Measurements from ENCODE around the gene IGFBP5. TPM values are rescaled to one million over a fixed set of nuclear protein-coding genes. Genes with fewer than 3 reads are reported as not detected.

IGFBP5 gene
- total RNA-seq, 1 experiment from 2014 or later = 157 TPM

DNA sequence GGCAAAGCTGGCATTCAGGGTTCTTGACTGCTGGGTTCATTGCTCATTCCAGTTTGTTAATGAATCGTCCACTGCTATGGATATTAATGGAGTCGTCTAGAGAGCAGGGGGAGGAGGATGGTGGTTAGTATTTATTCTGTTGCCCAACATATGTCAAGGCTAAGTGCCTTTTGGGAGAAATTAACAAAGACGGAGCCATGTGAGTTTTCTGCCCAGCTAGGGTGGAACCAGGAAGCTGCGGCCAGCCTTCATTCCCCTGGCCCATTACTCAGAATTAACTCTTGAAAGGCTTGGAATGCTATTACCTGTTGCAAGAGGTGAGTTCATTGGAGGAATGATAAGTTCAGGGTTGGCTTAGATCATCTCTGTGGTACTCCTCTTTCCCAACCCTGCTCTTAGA, 42.8 kb downstream of the IGFBP5 start:
- no TSS peak for BruUV-seq (replicated peaks)
- CTCF ChIA-PET = no interaction called here
- intact Hi-C loops (cut with micrococcal nuclease) = no loop called here
- Histone ChIP-seq H3K36me3 (ENCODE audit: low read depth, low read length) (no peaks in the 10 kb centered on the region), H3K4me1 (ENCODE audit: insufficient read depth, low read length) (peaks cover 9% of the 10 kb centered on the region; the same call in 1 of the 2 replicates), H3K4me3 (ENCODE audit: low read length) (no peak overlapping the region), H3K27ac (ENCODE audit: low read length) (no peak overlapping the region), H3K79me2 (ENCODE audit: low read length) (no peaks in the 10 kb centered on the region), H4K20me1 (ENCODE audit: low read length) (no peaks in the 10 kb centered on the region), H3K9ac (ENCODE audit: low read length) (no peak overlapping the region), H2AFZ (ENCODE audit: low read length) (no peak overlapping the region), H3K4me2 (ENCODE audit: low read length) (no peak overlapping the region), H3K27me3 (ENCODE audit: low read length) (no peaks in the 10 kb centered on the region), H3F3A (ENCODE audit: low read length, unreplicated experiment) (no peaks in the 10 kb centered on the region), H3K9me2 (replicated peaks; ENCODE audit: low read length) (no peaks in the 10 kb centered on the region), H3K9me3 (ENCODE audit: low read length) (no peaks in the 10 kb centered on the region)
- TF ChIP-seq, protein P1, sequence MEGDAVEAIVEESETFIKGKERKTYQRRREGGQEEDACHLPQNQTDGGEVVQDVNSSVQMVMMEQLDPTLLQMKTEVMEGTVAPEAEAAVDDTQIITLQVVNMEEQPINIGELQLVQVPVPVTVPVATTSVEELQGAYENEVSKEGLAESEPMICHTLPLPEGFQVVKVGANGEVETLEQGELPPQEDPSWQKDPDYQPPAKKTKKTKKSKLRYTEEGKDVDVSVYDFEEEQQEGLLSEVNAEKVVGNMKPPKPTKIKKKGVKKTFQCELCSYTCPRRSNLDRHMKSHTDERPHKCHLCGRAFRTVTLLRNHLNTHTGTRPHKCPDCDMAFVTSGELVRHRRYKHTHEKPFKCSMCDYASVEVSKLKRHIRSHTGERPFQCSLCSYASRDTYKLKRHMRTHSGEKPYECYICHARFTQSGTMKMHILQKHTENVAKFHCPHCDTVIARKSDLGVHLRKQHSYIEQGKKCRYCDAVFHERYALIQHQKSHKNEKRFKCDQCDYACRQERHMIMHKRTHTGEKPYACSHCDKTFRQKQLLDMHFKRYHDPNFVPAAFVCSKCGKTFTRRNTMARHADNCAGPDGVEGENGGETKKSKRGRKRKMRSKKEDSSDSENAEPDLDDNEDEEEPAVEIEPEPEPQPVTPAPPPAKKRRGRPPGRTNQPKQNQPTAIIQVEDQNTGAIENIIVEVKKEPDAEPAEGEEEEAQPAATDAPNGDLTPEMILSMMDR (conservative IDR thresholded peaks at IDR 0.05; ENCODE audit: low read depth, low read length) = no peak
- TF ChIP-seq EZH2 (IDR thresholded peaks at IDR 0.05; ENCODE audit: low read length, unreplicated experiment) (no peak), EZH2phosphoT487 (IDR thresholded peaks at IDR 0.05; ENCODE audit: borderline replicate concordance, low read length) (no peak)
- no peak for ATAC-seq
- POLR2A ChIA-PET (ENCODE audit: unreplicated experiment) = no interaction called here
- no peak for DNase-seq

DNA sequence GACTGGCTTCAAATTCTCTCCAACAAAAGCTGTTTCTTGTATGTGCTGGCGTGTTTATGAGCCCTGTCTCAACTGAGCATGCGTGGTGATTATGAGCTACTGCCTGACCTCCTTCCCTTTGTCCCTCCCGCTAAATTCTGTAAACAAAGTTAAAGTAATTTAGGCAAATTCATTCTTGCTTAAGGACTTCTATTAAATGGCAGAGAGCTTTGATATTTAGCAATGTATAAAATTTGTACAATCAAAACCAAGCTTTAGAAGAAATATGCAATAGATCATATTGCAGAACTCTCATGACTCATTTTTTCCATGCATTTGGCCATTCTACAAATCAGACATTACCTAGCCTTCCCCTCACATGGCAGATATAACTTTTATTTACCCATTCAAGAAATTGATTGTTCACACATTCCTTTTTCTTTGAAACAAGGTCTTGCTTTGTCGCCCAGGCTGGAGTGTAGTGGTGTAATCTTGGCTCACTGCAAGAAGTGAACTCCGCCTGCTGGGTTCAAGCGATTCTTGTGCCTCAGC, 43.9 kb downstream of the IGFBP5 start:
- no peak overlapping the region for H3K4me2 ChIP-seq (ENCODE audit: low read length)
- H4K20me1 ChIP-seq (ENCODE audit: low read length) = no peaks in the 10 kb centered on the region
- no peak overlapping the region for H3K4me3 ChIP-seq (ENCODE audit: low read length)
- BruUV-seq (replicated peaks) = no TSS peak
- H3K9ac ChIP-seq (ENCODE audit: low read length) = no peak overlapping the region
- ChIA-PET POLR2A (ENCODE audit: unreplicated experiment) (no interaction called here), CTCF (no interaction called here)
- no peak overlapping the region for H2AFZ ChIP-seq (ENCODE audit: low read length)
- intact Hi-C loops (cut with micrococcal nuclease) = no loop called here
- H3K36me3 ChIP-seq (ENCODE audit: low read depth, low read length) = no peaks in the 10 kb centered on the region
- no peak overlapping the region for H3K27ac ChIP-seq (ENCODE audit: low read length)
- H3F3A ChIP-seq (ENCODE audit: low read length, unreplicated experiment) = no peaks in the 10 kb centered on the region
- H3K9me3 ChIP-seq (ENCODE audit: low read length) = no peaks in the 10 kb centered on the region
- H3K79me2 ChIP-seq (ENCODE audit: low read length) = no peaks in the 10 kb centered on the region
- peak; percentile 52 for DNase-seq
- H3K9me2 ChIP-seq (replicated peaks; ENCODE audit: low read length) = no peaks in the 10 kb centered on the region
- H3K4me1 ChIP-seq (ENCODE audit: insufficient read depth, low read length) = peaks cover 9% of the 10 kb centered on the region; the same call in 1 of the 2 replicates
- TF ChIP-seq EZH2phosphoT487 (IDR thresholded peaks at IDR 0.05; ENCODE audit: borderline replicate concordance, low read length) (no peak), EZH2 (IDR thresholded peaks at IDR 0.05; ENCODE audit: low read length, unreplicated experiment) (no peak)
- TF ChIP-seq, protein P1 (conservative IDR thresholded peaks at IDR 0.05; ENCODE audit: low read depth, low read length) = no peak
- ATAC-seq = no peak
- H3K27me3 ChIP-seq (ENCODE audit: low read length) = no peaks in the 10 kb centered on the region

DNA sequence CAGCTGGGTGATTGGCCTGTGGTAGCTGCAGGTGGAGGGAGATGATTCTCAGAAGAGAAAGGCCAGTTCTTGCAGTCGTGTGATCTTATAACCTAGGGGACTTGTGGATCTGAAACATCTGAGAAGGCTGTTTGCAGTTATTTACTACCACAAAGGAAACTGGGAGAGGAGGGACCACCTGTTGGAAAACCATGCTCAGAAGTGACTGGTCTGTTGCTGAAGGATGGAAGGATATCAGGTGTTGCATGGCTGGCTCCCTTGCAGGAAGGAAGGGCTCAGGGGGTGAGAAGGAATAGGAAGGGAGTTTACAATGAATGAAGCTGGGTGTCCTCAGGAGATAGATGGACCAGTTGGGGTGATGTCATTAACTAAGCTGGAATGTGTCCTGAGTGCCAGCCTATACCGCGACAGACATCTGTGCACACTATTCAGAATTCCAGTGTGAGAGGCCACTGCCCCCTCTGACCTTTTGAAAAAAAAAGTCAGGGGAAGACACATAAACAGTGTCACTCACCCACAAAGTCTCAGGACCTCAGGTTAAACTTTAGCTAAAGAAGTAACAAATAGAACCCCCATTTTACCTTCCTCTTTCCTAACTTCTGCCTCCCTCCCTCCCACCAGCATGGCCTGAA, 44.6 kb downstream of the IGFBP5 start:
- BruUV-seq (replicated peaks) = no TSS peak
- POLR2A ChIA-PET (ENCODE audit: unreplicated experiment) = no interaction called here
- H3K4me2 ChIP-seq (ENCODE audit: low read length) = no peak overlapping the region
- no peaks in the 10 kb centered on the region for H4K20me1 ChIP-seq (ENCODE audit: low read length)
- no peaks in the 10 kb centered on the region for H3F3A ChIP-seq (ENCODE audit: low read length, unreplicated experiment)
- H3K36me3 ChIP-seq (ENCODE audit: low read depth, low read length) = no peaks in the 10 kb centered on the region; the same call in 1 of the 2 replicates
- DNase-seq = no peak
- no peak overlapping the region for H2AFZ ChIP-seq (ENCODE audit: low read length)
- H3K4me3 ChIP-seq (ENCODE audit: low read length) = no peak overlapping the region
- CTCF ChIA-PET = no interaction called here
- intact Hi-C loops (cut with micrococcal nuclease) = no loop called here
- no peak overlapping the region for H3K9ac ChIP-seq (ENCODE audit: low read length)
- no peak overlapping the region for H3K27ac ChIP-seq (ENCODE audit: low read length)
- no peaks in the 10 kb centered on the region for H3K9me3 ChIP-seq (ENCODE audit: low read length)
- TF ChIP-seq EZH2 (IDR thresholded peaks at IDR 0.05; ENCODE audit: low read length, unreplicated experiment) (no peak), EZH2phosphoT487 (IDR thresholded peaks at IDR 0.05; ENCODE audit: borderline replicate concordance, low read length) (no peak)
- TF ChIP-seq, protein P1 (conservative IDR thresholded peaks at IDR 0.05; ENCODE audit: low read depth, low read length) = no peak
- H3K9me2 ChIP-seq (replicated peaks; ENCODE audit: low read length) = no peaks in the 10 kb centered on the region
- H3K79me2 ChIP-seq (ENCODE audit: low read length) = no peaks in the 10 kb centered on the region
- no peaks in the 10 kb centered on the region for H3K27me3 ChIP-seq (ENCODE audit: low read length)
- ATAC-seq = no peak
- peaks cover 9% of the 10 kb centered on the region; the same call in 1 of the 2 replicates for H3K4me1 ChIP-seq (ENCODE audit: insufficient read depth, low read length)

Measured in PC-3 (cell line).